Endodermal cell (in vitro differentiated cells): ENCODE data around the gene FOXA1. TPM values are rescaled to one million over a fixed set of nuclear protein-coding genes. Genes with fewer than 3 reads are reported as not detected.

Source experiments
- DNase-seq: peaks from one replicate; pipeline ENCODE4 v3.0.0-alpha.2; 2017
- H3K27ac ChIP-seq: 2 replicates; pipeline ENCODE4 v1.5.1; 2013; ENCODE audit warnings: mild to moderate bottlenecking, low read depth, low read length, moderate library complexity
- H3K27me3 ChIP-seq: 2 replicates; pipeline ENCODE4 v1.6.1; 2013; ENCODE audit warnings: mild to moderate bottlenecking, low read length, moderate library complexity; ENCODE audit not compliant: insufficient read depth, control insufficient read depth, poor library complexity, severe bottlenecking
- H3K36me3 ChIP-seq: 2 replicates; pipeline ENCODE4 v1.7.0; 2013; ENCODE audit warnings: mild to moderate bottlenecking, low read length, moderate library complexity; ENCODE audit not compliant: control insufficient read depth, insufficient read depth
- H3K4me1 ChIP-seq: one replicate; pipeline ENCODE4 v1.7.0; 2013; ENCODE audit warnings: low read length; ENCODE audit not compliant: control insufficient read depth, insufficient read depth
- H3K4me3 ChIP-seq: 2 replicates; pipeline ENCODE4 v1.5.1; 2013; ENCODE audit warnings: mild to moderate bottlenecking, low read length, moderate library complexity
- H3K9ac ChIP-seq: 2 replicates; pipeline ENCODE4 v1.6.1; 2013; ENCODE audit warnings: mild to moderate bottlenecking, low read length, moderate library complexity; ENCODE audit not compliant: poor library complexity, severe bottlenecking; ENCODE audit errors: extremely low read depth
- H3K9me3 ChIP-seq: 2 replicates; pipeline ENCODE4 v1.6.1; 2013; ENCODE audit warnings: mild to moderate bottlenecking, low read length, moderate library complexity; ENCODE audit not compliant: control insufficient read depth
- H3K27ac Mint-ChIP-seq: 2 replicates; pipeline ENCODE4 v1.8.0; 2020; ENCODE audit warnings: mixed read lengths
- H3K27me3 Mint-ChIP-seq: 2 replicates; pipeline ENCODE4 v1.8.0; 2021; ENCODE audit warnings: mild to moderate bottlenecking, mixed read lengths; ENCODE audit not compliant: insufficient read depth
- H3K36me3 Mint-ChIP-seq: 2 replicates; pipeline ENCODE4 v1.8.0; 2020; ENCODE audit warnings: low read depth, mixed read lengths
- H3K4me1 Mint-ChIP-seq: 2 replicates; pipeline ENCODE4 v1.8.0; 2020; ENCODE audit warnings: mixed read lengths
- H3K4me3 Mint-ChIP-seq: 2 replicates; pipeline ENCODE4 v1.8.0; 2020; ENCODE audit warnings: mild to moderate bottlenecking, moderate library complexity, mixed read lengths
- H3K9me3 Mint-ChIP-seq: 2 replicates; pipeline ENCODE4 v1.8.0; 2020; ENCODE audit warnings: mild to moderate bottlenecking, mixed read lengths
- CTCF ChIP-seq: fragments of 200-600 bp; sonication (generic); conservative IDR thresholded peaks from 2 replicates; pipeline ENCODE4 v1.5.0; 2021; ENCODE audit warnings: antibody characterized with exemption, mild to moderate bottlenecking
- WGBS, 2 experiments: methylation state at CpG; one replicate each; pipeline versions ENCODE4 v1.1.5 to v1.1.7; 2013; ENCODE audit warnings: missing lambda C conversion rate in 2 of 2, mixed read lengths in 1 of 2; ENCODE audit not compliant: insufficient coverage in 1 of 2, insufficient read length in 1 of 2; 5-methylcytosine and 5-hydroxymethylcytosine counted together
- total RNA-seq, 2 donors: library from RNA; stranded (reverse); fragmentation: NEBNext Ultra II Directional in 1 of 2; extraction: Animal tissue kit (Norgen Biotek cat#: 25700) in 1 of 2; gene quantifications; 2 replicates in 1 of 2; 3 replicates in 1 of 2; pipeline ENCODE4 v1.2.1, GENCODE V29; 2021

Gene FOXA1
- total RNA-seq, 2 donors from 2014 or later: 41.2 to 51.4 TPM

- WGBS, 2 experiments: 42 to 58% methylated on average over 29 to 52 of the region's 52 CpGs
- peaks cover 57% of the 10 kb centered on the region for H3K27me3 ChIP-seq
- H3K4me3 ChIP-seq: no peak overlapping the region
Measured at GRCh38 chr14:37610945-37611523, 16.0 kb upstream of the FOXA1 start.

GRCh38 chr14:37608649-37609048, 13.6 kb upstream of the FOXA1 start:
- Mint-ChIP-seq H3K4me3 (no peak overlapping the region), H3K36me3 (peaks cover 21% of the 10 kb centered on the region), H3K27ac (no peak overlapping the region), H3K27me3 (peaks cover 88% of the 10 kb centered on the region), H3K4me1 (no peaks in the 10 kb centered on the region), H3K9me3 (peaks cover 20% of the 10 kb centered on the region)
- no peak for DNase-seq
- no peak overlapping the region for H3K9ac ChIP-seq
- peaks cover 15% of the 10 kb centered on the region for H3K9me3 ChIP-seq
- no peaks in the 10 kb centered on the region for H3K36me3 ChIP-seq
- no peak for TF ChIP-seq CTCF
- no peak overlapping the region for H3K4me3 ChIP-seq
- peaks cover 80% of the 10 kb centered on the region for H3K27me3 ChIP-seq
- H3K4me1 ChIP-seq: no peaks in the 10 kb centered on the region
- no peak overlapping the region for H3K27ac ChIP-seq
- 85 to 98% methylated on average over 2 of the region's 3 CpGs for WGBS, 2 experiments

More at GRCh38 chr14:37610945-37611523, 16.0 kb upstream of the FOXA1 start:
- TF ChIP-seq CTCF: no peak
- DNase-seq: no peak
- Histone ChIP-seq H3K36me3 (no peaks in the 10 kb centered on the region), H3K4me1 (no peaks in the 10 kb centered on the region), H3K27ac (no peak overlapping the region), H3K9me3 (peaks cover 38% of the 10 kb centered on the region), H3K9ac (no peak overlapping the region)
- Mint-ChIP-seq H3K36me3 (peaks cover 34% of the 10 kb centered on the region), H3K4me3 (peak overlapping the region; percentile 31), H3K9me3 (peaks cover 40% of the 10 kb centered on the region), H3K27ac (no peak overlapping the region), H3K4me1 (no peaks in the 10 kb centered on the region), H3K27me3 (peaks cover 69% of the 10 kb centered on the region)

- H3K4me1 Mint-ChIP-seq: peaks cover 4% of the 10 kb centered on the region
- no peaks in the 10 kb centered on the region for H3K4me1 ChIP-seq
- H3K27me3 Mint-ChIP-seq: peaks cover 94% of the 10 kb centered on the region
- H3K36me3 ChIP-seq: no peaks in the 10 kb centered on the region
- no peak overlapping the region for H3K4me3 ChIP-seq
- no peak for TF ChIP-seq CTCF
- H3K9ac ChIP-seq: no peak overlapping the region
- peaks cover 5% of the 10 kb centered on the region for H3K9me3 Mint-ChIP-seq
- no peak overlapping the region for H3K27ac Mint-ChIP-seq
- no peak overlapping the region for H3K4me3 Mint-ChIP-seq
- no peak overlapping the region for H3K27ac ChIP-seq
- peaks cover 89% of the 10 kb centered on the region for H3K27me3 ChIP-seq
- no peak for DNase-seq
- H3K9me3 ChIP-seq: no peaks in the 10 kb centered on the region
- H3K36me3 Mint-ChIP-seq: peaks cover 14% of the 10 kb centered on the region
Measured at GRCh38 chr14:37606678-37607077, 11.6 kb upstream of the FOXA1 start.
